ENCODE results near the gene HSD17B8. TPM values are rescaled to one million over a fixed set of nuclear protein-coding genes. Genes with fewer than 3 reads are reported as not detected.

Gene HSD17B8
- total RNA-seq, 4 donors from 2014 or later: 7.9 to 28.3 (median 14.3) TPM

GRCh38 chr6:33164665-33165373, 39.6 kb upstream of the HSD17B8 start:
- TF ChIP-seq POLR2A (IDR thresholded peaks at IDR 0.05) (no peak), CTCF (IDR thresholded peaks at IDR 0.05 in 4 of 5, conservative IDR thresholded peaks at IDR 0.05 in 1 of 5) (no peak)
- Histone ChIP-seq H3K27ac (no peak overlapping the region), H3K4me3 (no peak overlapping the region), H3K9me3 (no peaks in the 10 kb centered on the region), H3K36me3 (no peaks in the 10 kb centered on the region), H3K4me1 (peaks cover 0 to 6% of the 10 kb centered on the region in 2 donors), H3K27me3 (no peaks in the 10 kb centered on the region)
- ATAC-seq (no peak), DNase-seq (no peak)
- intact Hi-C loops (cut with DNase I; ENCODE audit: low total_unique reads) (loop anchor here (10.0 kb wide), 1 partner anchor 150 kb away; no protein-coding TSS in a partner anchor), in situ Hi-C loops (cut with MboI; ENCODE audit: low sequenced_read_pairs in 4 of 4) (loop anchor here in 3 of 4 donors (5.0 to 10.0 kb wide), 2 partner anchors 80 to 82 kb away; no protein-coding TSS in a partner anchor)

- intact Hi-C loops (cut with DNase I; ENCODE audit: low total_unique reads) (loop anchor here (10.0 kb wide), 1 partner anchor 151 kb away; no protein-coding TSS in a partner anchor), in situ Hi-C loops (cut with MboI; ENCODE audit: low sequenced_read_pairs in 4 of 4) (loop anchor here in 2 of 4 donors (10.0 kb wide), 1 partner anchor 79 kb away; no protein-coding TSS in a partner anchor)
- TF ChIP-seq POLR2A (IDR thresholded peaks at IDR 0.05) (no peak), CTCF (IDR thresholded peaks at IDR 0.05 in 4 of 5, conservative IDR thresholded peaks at IDR 0.05 in 1 of 5) (no peak)
- Histone ChIP-seq H3K4me3 (no peak overlapping the region), H3K9me3 (no peaks in the 10 kb centered on the region), H3K27ac (no peak overlapping the region), H3K27me3 (no peaks in the 10 kb centered on the region), H3K4me1 (peaks cover 0 to 6% of the 10 kb centered on the region in 2 donors), H3K36me3 (no peaks in the 10 kb centered on the region)
- ATAC-seq (no peak), DNase-seq (no peak)
Observed at GRCh38 chr6:33165581-33166258, 38.7 kb upstream of the HSD17B8 start.

GRCh38 chr6:33166363-33166762, 38.1 kb upstream of the HSD17B8 start:
- Histone ChIP-seq H3K9me3 (no peaks in the 10 kb centered on the region), H3K4me1 (peaks cover 0 to 3% of the 10 kb centered on the region in 2 donors), H3K27me3 (no peaks in the 10 kb centered on the region), H3K27ac (no peak overlapping the region), H3K36me3 (no peaks in the 10 kb centered on the region), H3K4me3 (no peak overlapping the region)
- intact Hi-C loops (cut with DNase I; ENCODE audit: low total_unique reads) (loop anchor here (10.0 kb wide), 1 partner anchor 152 kb away; no protein-coding TSS in a partner anchor), in situ Hi-C loops (cut with MboI; ENCODE audit: low sequenced_read_pairs in 4 of 4) (loop anchor here in 2 of 4 donors (10.0 kb wide), 1 partner anchor 78 kb away; no protein-coding TSS in a partner anchor)
- DNase-seq (no peak), ATAC-seq (no peak)
- no peak for TF ChIP-seq CTCF (IDR thresholded peaks at IDR 0.05 in 4 of 5, conservative IDR thresholded peaks at IDR 0.05 in 1 of 5)
- TF ChIP-seq POLR2A (IDR thresholded peaks at IDR 0.05): no peak

- ATAC-seq: no peak
Observed at GRCh38 chr6:33166811-33167210, 37.6 kb upstream of the HSD17B8 start.

More at GRCh38 chr6:33166811-33167210, 37.6 kb upstream of the HSD17B8 start:
- H3K36me3 ChIP-seq: no peaks in the 10 kb centered on the region
- peaks cover 0 to 1% of the 10 kb centered on the region in 2 donors for H3K4me1 ChIP-seq
- intact Hi-C loops (cut with DNase I; ENCODE audit: low total_unique reads) (loop anchor here (10.0 kb wide), 1 partner anchor 152 kb away; no protein-coding TSS in a partner anchor), in situ Hi-C loops (cut with MboI; ENCODE audit: low sequenced_read_pairs in 4 of 4) (loop anchor here in 2 of 4 donors (10.0 kb wide), 1 partner anchor 78 kb away; no protein-coding TSS in a partner anchor)
- TF ChIP-seq CTCF (IDR thresholded peaks at IDR 0.05 in 4 of 5, conservative IDR thresholded peaks at IDR 0.05 in 1 of 5) (no peak), POLR2A (IDR thresholded peaks at IDR 0.05) (no peak)
- DNase-seq: no peak
- no peaks in the 10 kb centered on the region for H3K9me3 ChIP-seq
- H3K27ac ChIP-seq: no peak overlapping the region
- H3K4me3 ChIP-seq: no peak overlapping the region
- no peaks in the 10 kb centered on the region for H3K27me3 ChIP-seq

Measured in gastrocnemius medialis (tissue), 4 donors.